Stimulated activated CD8-positive, alpha-beta memory T cell treated with anti-CD3 and anti-CD28 coated beads, Interleukin-12 subunit alpha, Interleukin-12 subunit beta, amount 100 ng/mL, for 24 hours (primary cell): ENCODE measurements around the gene PRAMEF20.
"Not testable (repeated sequence)": the region's sequence is repeated elsewhere in the genome, so short reads cannot be mapped to it uniquely, and the experiment has no call there.

Experiments
- DNase-seq: peaks from one replicate; pipeline ENCODE4 v3.0.0-alpha.2; 2020; ENCODE audit errors: extremely low read depth

The PRAMEF20 gene

DNA sequence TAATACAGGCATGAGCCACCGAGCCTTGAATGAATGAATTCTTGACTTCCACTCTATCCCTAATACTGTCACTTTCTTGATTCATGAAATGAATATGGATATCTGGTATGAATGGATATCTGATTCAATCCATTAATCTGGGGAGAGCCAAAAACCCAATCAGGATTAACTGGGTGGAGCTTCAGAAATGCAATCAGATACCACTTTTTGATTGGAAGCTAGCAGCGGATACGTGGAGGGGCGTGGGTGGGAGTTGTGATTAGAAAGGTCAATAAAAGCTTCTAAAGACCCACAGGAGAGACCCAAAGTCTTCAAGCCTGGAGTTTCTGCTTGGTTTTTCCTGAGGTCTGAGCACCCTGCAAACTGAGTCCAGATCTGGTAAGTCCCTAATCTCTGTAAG is at the start of gene PRAMEF20:
TSS of gene PRAMEF20 (plus strand) at position 301 of the 400 bp plus-strand sequence. CDS start 5,905 bp downstream, outside the sequence.
- not testable (repeated sequence) for DNase-seq

DNA sequence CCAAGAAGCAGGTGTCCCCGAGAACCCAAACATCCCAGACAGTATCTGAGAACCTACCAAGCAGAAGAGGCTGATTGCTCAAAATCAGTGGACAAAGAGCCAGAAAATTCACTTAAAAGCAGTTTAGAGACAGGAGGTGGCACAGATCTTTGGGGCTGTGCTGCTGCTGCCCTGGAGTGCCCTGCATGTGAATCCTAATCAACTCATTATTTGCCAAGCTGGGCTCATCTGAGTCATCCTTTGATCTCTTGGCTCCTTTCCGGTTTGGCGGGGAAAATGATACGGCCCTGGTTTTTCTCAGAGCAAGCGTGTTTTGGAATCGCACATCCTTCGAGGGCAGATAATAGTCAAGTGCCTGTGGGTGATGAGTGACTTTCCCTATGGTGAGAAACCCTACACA is 47.9 kb upstream of the PRAMEF20 start:
- DNase-seq = not testable (repeated sequence)

DNA sequence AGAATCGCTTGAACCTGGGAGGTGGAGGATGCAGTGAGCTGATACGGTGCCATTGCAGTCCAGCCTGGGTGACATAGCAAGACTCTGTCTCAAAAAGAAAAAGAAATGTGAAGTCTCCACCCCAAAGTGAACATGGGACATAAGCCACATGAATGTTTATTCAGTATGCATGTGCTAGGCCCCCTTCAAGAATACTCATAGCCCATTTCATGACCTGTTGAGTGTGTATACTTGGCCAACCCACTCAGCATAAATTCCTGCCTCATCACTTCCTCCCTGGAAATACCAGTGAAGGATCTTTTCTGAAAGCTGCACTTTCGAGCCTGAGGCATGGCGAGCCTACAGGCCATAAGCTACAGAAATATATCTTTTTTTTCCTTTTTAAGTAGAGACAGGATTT is 45.3 kb upstream of the PRAMEF20 start:
- DNase-seq = not testable (repeated sequence)

DNA sequence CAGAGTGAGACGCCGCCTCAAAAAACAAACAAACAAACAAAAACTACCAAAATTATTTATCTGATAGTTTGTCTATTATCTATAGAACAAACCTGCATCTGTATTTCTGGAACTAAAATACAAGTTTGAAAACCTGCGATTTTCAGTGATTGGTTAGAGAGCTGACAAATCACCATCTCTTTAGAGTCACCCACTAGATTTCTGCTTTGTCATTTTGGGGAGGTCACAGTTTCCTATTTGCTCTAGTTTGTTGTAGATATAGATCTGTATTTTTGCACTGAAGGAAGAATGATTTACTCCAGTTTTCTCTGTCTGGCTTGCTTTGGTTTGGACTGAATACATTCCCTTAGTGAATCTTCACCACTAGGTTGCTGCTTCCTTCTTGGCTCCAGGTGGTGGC is 43.7 kb upstream of the PRAMEF20 start:
- not testable (repeated sequence) for DNase-seq

DNA sequence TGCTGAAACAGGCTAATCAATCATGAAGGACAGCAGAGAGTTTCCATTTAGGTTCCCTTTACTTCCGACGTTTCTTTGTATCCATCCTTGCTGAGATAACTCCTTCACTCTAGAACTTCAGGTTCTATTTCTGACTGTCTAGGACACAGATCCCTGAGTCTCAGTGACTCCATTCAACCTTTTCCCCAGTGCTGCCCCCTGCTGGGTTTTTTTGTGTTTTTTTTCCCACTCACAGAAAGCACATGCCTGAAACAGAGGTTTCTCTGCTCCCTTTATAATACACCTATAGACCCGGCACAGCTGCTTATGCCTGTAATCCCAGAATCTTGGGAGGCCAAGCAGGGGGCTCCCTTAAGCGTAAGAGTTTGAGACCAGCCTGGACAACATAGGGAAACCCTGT is 41.7 kb upstream of the PRAMEF20 start:
- not testable (repeated sequence) for DNase-seq

DNA sequence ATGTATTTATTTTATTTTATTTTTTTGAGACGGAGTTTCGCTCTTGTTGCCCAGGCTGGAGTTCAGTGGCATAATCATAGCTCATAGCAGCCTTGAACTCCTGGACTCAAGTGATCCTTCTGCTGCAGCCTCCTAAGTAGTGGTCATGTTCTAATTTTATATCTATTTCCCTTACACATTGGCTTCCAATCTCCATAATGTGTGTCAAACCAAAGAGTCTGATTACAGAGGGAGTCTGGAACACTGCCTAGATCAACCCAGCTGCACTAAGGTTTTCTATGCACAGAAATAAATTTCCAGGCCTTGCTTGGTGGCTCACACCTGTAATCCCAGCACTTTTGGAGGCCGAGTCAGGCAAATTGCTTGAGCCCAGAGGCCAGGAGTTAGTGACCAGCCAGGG is 31.3 kb upstream of the PRAMEF20 start:
- not testable (repeated sequence) for DNase-seq

DNA sequence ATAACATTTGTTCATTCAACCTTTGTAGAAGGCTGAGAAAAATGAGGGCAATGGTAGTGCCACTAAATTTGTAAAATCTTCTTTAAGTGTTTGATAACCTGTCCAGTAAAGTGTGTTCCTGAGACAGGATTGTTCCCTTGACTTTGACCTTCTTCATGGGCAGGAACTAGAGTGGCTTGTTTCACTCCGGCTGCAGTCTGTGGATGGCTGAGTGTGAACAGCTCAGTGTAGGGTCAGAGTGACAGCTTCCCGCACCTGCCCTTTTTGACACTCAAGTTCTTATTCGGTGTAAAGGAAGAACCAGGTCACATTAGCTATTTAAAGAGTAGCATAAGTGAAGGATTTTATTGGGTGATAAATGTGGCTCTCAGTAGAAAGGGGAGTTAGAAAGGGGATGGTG is 29.9 kb upstream of the PRAMEF20 start:
- DNase-seq = not testable (repeated sequence)

DNA sequence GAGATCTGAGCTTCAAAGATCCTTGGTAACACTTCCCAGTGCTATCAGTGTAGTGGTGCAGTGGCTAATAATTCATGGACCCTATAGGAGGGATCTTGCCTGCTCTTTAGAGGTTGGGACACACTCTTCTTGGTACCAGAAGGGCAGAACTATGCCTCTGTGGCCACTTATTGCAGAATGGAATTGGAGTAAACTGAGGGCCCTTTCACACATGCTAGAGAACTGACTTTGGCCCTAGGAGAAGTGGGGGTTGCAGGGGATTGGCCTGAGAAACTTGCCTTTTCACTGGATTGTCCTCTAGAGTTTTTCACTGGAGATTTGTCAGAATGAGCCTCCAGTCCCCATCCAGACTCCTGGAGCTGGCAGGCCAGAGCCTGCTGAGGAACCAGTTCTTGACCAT is 20.9 kb upstream of the PRAMEF20 start, which contains the start of gene PRAMEF17:
TSS of gene PRAMEF17 (plus strand) at position 301 of the 400 bp plus-strand sequence. CDS start at position 327, 26 bp downstream.
- not testable (repeated sequence) for DNase-seq

DNA sequence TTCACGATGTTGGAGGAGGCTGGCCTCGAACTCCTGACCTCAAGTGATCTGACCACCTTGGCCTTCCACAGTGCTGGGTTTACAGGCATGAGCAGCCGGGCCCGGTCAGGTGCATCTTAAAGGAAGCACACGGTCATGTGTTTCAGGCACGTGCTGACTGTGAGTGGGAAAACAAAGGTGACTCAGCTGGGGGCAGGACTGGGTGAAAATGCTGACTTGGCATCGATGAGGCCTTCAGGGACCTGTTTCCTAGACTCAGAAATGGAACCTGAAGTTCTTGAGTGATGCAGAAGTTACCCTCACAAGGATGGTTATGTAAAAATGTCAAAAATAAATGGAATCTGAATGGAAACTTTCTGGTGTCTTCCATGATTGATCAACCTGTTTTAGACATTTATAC is 17.2 kb upstream of the PRAMEF20 start:
- not testable (repeated sequence) for DNase-seq

DNA sequence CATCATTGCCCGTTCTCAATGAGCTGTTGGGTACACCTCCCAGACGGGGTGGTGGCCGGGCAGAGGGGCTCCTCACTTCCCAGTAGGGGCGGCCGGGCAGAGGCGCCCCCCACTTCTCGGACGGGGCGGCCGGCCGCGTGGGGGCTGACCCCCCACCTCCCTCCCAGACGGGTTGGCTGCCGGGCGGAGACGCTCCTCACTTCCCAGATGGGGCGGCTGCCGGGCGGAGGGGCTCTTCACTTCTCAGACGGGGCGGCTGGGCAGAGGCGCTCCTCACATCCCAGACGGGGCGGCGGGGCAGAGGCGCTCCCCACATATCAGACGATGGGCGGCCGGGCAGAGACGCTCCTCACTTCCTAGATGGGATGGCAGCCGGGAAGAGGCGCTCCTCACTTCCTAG is 15.5 kb upstream of the PRAMEF20 start:
- not testable (repeated sequence) for DNase-seq

DNA sequence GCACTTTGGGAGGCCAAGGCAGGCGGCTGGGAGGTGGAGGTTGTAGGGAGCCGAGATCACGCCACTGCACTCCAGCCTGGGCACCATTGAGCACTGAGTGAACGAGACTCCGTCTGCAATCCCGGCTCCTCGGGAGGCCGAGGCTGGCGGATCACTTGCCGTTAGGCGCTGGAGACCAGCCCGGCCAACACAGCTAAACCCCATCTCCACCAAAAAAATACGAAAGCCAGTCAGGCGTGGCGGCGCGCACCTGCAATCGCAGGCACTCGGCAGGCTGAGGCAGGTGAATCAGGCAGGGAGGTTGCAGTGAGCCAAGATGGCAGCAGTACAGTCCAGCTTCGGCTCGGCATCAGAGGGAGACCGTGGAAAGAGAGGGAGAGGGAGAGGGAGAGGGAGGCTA is 14.9 kb upstream of the PRAMEF20 start:
- not testable (repeated sequence) for DNase-seq

DNA sequence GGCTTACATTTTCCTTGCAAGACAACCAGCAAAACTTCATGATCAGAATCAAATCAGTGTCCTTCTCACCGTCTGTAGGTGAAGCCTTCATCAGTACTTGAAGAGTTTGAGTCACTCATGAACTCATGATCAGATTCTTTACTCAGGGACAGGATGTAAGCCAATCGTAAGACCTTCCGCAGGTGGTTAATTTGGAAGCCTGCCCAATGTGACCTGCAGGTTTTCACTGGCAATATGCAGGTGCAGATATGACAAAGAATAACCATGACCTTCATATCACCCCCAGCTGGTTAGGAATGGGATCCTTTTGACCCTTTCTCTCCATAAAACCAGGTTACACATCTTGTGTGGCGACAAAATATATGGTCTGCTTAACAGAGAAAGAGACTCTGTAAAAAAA is 2.4 kb upstream of the PRAMEF20 start:
- DNase-seq = no peak

DNA sequence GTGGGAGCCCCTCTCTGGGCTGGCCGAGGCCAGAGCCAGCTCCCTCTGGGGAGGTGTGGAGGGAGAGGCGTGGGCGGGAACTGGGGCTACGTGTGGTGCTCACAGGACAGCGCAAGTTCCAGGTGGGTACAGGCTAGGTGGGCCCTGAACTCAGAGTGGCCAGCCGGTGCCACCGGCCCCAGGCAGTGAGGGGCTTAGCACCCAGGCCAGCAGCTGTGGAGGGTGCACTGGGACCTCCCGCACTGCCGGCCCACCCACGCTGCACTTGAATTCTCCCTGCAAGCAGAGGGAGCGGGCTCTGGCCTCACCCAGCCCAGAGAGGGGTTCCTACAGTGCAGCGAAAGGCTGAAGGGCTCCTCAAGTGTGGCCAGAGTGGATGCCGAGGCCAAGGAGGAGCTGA is 20.2 kb downstream of the PRAMEF20 start:
- DNase-seq = no peak

DNA sequence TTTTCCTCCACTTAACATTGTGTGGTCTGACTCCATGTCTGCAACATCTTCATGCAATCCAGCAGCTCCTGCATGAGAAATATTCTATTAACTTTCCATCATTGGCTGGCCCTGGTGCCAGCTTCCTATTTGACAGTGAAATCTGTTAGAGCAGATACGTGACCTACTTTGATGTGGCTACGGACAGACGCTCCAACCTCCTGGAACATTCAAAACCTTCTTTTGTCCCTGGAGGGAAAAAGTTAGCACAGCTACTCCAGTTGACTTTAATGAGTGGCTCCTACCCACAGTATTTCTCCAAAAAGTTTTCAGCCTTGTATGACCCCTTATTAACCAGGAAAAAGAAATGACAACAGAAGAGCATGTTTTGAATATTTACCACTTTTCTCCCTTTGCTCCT is 22.0 kb downstream of the PRAMEF20 start:
- DNase-seq = no peak

DNA sequence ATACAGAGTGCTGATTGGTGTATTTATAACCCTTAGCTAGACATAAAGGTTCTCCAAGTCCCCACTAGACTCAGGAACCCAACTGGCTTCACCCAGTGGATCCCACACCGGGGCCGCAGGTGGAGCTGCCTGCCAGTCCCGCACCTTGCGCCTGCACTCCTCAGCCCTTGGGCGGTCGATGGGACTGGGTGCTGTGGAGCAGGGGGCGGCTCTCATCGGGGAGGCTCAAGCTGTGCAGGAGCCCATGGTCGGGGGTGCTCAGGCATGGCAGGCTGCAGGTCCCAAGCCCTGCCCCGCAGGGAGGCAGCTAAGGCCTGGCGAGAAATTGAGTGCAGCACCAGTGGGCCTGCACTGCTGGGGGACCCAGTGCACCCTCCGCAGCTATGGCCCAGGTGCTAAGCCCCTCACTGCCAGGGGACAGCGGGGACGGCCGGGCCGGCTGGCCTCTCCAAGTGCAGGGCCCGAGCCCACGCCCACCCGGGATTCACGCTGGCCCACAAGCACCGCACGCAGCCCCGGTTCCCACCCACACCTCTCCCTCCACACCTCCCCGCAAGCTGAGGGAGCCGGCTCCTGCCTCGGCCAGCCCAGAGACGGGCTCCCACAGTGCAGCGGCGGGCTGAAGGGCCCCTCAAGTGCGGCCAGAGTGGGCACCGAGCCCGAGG is 23.6 kb downstream of the PRAMEF20 start:
- DNase-seq = not testable (repeated sequence)

DNA sequence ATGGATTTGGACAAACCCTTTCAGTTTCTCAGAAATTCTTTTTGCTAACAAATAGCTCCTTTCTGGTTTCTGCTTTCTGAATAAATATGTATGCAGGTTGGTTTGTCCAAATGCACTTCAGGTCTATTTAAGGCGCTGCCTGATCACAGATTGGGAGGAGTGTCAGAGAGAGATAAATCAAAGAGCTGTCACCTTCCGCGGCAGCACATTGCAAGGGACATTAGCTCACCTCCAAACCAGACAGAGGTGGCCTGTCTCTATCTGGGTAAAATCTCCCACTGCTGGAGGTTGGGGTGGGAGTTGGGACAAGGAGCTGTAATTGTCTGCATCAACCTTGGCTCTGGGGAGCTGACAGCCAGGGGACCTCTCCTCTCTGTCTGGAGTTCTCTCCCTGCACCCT is 25.2 kb downstream of the PRAMEF20 start:
- no peak for DNase-seq

DNA sequence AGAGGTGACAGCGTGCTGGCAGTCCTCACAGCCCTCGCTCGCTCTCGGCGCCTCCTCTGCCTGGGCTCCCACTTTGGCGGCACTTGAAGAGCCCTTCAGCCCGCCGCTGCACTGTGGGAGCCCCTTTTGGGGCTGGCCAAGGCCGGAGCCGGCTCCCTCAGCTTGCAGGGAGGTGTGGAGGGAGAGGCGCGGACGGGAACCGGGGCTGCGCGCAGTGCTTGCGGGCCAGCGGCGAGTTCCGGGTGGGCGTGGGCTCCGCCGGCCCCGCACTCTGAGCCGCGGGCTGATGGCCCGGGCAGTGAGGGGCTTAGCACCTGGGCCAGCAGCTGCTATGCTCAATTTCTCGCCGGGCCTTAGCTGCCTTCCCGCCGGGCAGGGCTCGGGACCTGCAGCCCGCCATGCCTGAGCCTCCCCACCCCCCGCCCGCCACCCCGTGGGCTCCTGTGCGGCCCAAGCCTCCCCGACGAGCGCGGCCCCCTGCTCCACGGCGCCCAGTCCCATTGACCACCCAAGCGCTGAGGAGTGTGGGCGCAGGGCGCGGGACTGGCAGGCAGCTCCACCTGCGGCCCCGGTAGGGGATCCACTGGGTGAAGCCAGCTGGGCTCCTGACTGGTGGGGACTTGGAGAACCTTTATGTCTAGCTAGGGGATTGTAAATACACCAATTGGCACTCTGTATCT is 29.0 kb downstream of the PRAMEF20 start:
- not testable (repeated sequence) for DNase-seq

DNA sequence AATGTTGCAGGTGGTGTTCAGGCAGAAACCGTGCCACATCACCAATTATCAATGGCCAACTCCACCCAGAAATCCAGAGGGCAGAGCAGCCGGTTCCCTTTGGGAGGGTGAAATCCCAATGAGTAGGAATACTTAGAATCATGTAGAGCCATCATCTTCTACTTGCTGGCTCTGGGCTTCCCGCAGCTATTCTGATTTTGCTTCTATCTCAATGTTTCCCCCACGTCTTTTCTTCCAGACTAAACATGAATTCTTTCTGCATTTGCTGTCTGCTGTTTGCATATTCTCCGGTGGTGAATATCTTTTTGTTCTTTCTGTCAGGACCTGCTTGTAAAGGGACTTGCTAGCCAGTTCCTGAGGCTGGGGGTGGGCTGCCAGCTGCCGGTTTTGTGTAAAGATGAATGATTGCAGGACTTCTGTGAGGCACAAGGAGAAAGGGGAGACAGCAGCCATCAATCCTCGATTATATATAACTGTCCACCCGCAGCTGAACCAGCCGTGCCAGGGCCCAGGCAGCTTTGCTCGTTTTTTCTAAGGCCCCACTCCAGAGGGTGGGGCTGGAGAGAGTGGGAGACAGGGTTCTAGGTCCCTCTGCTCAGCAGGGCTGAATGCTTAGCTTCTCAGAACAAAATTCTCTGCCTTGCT is 33.2 kb downstream of the PRAMEF20 start:
- DNase-seq = no peak

DNA sequence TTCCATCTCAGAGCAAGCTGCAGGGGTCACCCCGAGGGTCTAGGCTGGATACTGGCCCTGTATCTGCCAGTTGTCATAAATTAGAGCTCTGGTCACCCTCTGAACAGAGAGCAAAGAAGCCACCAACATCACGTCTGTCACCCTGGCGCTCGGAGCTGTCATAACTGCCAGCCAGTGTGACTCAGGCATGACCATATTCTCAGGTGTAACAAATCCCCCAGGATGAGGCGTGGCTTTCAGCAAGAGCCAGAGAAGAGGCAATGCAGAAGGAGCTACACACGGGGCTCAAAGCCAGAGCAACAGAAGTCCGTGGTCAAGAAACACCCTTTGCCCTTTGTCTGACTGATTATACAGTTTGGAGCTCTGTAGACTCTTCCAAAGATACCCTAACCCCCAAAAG is 40.0 kb downstream of the PRAMEF20 start:
- no peak for DNase-seq

DNA sequence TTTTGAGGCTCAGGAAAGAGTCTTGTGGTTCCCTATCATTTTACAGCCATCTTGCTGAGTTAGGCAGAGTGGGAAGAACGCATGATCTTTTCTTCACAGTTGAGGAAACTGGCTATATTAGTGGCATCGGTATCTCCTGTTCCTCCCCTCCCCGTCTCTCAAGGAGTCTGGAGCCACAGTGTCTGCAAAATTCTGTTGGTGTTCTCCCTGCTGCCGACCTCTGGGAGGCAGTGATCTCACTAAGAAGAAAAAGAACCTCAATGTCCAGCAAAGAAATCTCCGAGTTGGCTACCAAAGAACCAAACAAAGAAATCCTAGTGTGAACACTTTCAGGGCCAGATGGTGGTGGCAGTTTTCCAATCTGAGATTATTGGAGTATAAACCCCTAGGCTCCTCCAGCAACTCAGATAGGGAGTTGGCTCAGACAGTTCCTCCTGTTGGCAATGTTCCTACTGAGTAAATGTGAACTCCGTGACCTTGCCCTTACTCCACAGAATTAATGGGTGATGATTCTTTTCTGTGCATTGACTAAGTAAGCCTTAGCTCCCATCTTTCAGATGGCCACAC is 41.2 kb downstream of the PRAMEF20 start:
- DNase-seq = no peak

DNA sequence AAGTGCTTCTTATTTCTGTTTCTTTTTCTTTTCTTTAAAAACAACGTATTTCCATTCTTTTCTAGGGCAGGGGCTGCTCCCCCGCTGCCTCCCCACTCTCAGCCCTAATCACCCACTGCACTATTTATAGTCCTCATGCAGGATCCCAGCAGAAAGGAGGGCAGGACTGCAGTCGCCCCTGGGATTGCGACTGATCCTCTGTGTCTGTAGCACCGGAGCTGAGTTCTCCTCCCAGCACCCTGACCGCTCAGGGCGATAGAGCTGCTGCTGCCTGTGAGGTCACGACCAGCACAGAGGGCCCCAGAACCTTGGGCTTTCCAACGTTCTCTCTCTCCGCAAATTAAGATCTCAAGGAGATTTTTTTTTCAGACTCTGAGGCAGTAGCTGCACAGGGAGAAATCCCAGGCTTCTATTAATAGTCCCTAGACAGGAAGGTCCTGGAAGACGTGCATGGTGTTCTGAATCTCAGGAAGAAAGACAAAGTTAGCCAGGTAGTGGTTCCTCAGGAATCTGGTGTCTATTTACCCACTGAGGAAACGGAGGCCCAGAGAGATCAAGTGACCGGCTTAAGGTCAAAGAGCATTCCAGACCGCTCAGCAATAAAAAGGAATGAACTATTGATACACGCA is 46.8 kb downstream of the PRAMEF20 start:
- DNase-seq = no peak

DNA sequence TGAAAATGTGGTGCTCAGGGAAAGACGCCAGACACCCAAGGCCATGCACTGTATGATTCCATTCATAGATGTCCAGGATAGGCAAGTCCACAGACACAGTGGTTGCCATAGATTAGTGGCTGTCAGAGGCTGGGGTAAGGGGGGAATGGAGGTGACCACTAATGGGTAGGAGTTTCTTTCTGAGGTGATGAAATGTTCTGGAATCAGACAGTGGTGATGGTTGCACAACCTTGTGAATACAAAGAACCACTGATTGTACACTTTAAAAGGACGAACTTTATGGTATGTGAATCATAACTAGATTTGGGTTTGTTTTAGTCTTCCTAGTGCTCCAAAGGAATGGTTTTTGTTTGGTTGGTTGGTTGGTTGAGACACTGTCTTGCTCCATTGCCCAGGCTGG is 51.7 kb downstream of the PRAMEF20 start:
- no peak for DNase-seq
